GM21381 (cell line): ENCODE data around the gene GAN.
A peak's percentile ranks its signal among the peaks of the same experiment; 100 is the strongest.
"Not testable (repeated sequence)": the region's sequence is repeated elsewhere in the genome, so short reads cannot be mapped to it uniquely, and the experiment has no call there.

ENCODE experiments used
- ATAC-seq: cut with Tn5 transposase; IDR thresholded peaks from one replicate; pipeline ENCODE4 v1.9.1; 2021; ENCODE audit warnings: mild to moderate bottlenecking, moderate library complexity; ENCODE audit not compliant: unreplicated experiment

GAN gene

DNA sequence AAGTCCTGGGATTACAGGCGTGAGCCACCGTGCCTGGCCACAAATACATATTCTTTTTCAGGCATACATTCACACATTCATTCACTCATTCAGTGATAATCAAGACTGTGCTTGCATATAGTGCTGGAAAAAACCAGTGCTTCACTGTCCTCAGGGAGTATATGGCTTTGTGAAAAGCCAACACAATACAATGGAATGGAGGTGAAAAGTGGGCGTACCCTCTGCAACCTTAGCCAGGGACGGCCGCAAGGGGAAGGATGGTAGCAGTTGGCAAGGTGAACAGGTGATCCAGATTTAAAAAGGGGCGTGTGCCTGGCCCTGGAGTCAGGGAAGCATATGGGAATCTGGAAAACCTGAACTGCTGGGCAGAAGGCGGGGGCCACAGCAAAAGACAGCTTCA, 18.1 kb upstream of the GAN start:
- no peak for ATAC-seq

DNA sequence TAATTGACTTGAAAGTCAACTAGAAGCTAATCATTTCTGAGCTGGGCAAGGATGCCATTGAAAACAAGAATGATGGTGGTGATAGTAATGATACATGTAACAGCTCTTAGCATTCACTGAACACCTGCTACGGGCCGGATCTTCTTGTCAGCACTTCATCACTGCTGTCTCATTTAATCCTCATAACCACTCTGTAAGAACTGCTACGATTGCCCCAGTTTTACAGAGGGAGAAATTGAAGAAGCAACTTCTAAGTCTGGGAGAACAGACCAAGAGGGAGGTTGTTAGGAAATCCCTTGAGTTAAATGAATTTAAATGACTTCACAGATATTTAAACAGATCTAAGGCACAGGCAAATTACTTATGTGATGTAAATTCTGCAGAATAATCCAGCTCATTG, 7.0 kb upstream of the GAN start:
- no peak for ATAC-seq

DNA sequence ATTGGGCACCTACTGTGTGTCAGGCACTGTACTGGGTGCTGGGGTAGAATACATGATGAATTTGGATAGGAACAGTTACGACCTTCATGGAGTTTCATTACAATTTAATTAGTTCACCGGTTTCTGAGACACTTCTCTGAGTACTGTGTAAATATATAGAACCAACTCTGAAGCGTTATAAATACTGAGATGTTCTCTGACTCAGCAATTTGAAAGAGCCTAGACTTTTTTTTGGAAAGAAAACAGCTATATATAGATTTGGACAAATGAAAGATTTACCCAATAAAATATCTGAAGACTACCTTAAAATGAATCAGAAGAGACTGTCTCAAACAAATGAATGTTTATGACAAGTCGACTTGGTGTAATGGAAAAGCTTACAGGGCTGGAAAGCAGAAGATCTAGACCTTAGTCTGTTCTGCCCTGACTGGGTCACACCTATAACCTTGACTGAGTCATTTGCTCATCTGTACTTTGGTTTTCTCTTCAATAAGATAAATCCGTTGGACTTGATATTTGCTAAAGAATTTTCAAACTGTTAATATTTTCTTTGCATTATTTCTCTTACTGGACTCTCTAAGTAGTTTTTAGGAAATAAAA, 4.6 kb upstream of the GAN start:
- no peak for ATAC-seq

DNA sequence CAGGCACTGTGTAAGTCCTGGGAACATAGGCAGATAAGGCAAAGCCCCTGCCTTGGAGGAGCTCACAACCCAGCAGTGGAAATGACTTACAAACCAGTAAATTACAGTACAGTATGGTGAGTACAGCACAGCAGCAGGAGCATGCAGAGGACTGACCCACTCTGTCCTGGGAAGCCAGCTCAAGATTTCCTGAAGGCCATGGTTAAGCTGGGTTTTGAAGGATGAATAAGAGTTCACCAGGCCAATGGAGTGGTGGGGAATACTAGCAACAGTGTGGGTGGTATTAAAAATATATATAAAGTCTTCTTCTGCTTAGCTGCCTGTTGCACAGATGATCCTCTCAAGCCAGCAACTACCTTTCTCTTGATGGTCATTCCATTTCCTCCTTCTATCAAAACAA, 3.0 kb upstream of the GAN start:
- ATAC-seq, result no peak

DNA sequence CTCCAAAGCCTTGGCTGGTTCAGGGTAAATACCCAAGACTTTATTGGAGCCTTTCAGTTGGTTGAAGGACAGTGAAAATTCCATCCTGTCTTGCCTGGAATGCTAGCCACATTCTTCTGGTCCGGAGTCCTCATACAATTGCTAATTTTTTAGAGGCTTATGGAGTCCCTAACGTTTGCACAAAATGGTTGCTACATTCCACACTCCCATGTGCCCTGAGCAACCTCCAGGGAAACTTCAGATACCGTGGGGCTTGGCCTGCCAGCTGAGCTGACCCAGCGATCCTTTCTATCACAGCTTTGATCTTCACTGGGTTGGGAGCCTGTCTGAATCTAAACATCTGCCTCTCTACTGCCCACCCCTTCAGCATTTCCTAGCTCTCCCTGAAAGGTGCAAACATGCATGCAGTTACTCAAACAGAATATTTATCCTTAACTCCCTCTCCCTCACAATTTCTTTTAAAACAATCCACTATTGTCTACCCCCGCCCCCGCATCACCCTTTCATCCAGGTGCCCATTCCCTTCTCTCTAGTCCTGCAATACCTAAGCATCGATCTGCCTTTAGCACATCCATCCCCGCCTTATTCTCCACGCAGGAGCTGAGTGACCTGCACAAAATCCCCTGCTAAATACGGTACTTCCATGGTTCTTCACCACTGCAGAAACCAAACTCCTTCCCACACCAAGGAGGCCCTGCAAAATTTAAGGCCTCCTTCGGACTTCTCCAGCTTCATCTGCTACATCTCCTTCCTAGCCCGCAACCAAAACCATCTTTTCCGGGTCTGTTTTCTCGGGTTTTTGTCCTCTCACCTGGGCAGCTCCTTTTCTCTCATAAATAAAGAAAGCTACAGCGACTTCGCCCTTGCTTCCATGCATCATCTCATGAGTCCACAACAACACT, 810 bp upstream of the GAN start:
- ATAC-seq, result no peak

DNA sequence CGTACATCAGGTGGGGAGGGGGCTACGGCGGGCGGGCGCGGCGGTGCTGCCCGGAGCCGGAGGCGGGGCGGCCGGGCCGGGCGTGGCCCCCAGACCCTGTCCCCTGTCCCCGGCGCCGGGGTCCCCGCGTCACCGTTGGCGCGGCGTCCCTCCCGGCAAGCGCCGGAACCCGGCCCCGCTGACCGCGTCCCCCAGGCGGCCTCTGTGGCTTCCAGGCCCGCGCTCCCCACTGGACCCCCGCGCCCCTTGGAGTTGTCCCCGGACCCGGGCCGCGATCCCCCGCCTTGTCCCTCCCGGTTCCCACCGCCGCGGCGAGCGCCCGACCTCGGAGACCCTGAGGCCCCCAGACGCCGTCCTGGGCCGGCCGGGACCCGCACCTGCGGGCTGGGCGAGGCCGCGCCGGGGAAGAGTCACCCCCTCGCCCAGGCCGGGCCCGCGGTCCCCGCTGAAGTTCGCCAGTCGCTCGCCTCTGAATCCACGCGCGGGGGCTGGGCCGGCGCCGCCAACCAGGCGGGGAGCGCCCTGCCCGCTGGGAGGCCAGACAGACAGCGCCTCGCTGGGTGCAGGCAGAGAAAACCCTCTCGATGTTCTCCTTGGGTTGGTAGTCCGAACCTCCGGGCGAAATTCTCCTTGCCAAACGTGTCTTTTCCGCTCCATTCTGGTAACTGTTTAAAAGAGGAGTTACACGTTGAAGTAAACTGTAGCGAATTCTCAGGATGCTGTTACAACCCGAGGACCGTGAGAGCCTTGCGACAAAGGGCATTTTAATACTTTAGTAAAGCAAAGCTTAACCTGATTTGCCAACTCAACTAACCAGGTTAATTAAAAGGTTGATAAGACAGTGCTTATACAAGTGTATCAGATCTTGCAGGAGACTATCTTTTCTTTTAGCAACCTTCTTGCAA, 761 bp downstream of the GAN start:
- peak; percentile 32 for ATAC-seq

DNA sequence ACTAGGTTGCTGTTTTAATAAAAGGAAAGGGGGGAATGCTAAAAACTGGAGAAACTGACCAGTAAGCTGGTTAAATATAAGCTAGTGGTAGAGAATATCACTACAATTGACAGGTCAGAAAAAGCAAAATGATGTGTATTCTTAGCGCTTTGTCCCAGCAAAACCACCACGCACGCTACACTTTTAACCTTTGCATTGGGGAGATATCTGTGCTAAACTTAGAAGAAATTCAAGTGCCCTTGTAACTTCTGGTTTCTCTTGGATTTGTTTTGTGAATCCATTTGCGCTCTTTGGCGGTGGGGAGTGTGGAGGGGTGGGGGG, 1.4 kb downstream of the GAN start:
- ATAC-seq, result no peak

DNA sequence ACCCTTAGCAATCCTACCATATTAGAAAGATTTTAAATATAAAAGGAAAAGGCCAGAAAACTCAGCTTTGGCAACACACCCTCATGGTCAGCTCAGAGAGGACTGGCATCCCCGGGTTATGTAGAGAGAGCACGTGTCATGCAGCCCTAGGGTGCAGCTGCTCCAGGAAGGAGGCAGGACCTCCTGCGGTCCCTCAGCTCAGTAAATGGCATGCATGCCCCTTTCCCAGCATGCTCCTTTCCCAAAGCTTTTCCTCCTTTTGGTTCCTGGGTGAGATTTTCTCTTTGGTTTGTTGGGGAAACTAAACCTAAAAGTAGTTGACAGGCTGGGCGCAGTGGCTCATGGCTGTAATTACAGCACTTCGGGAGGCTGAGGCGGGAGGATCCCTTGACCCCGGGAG, 3.9 kb downstream of the GAN start:
- ATAC-seq, result no peak

DNA sequence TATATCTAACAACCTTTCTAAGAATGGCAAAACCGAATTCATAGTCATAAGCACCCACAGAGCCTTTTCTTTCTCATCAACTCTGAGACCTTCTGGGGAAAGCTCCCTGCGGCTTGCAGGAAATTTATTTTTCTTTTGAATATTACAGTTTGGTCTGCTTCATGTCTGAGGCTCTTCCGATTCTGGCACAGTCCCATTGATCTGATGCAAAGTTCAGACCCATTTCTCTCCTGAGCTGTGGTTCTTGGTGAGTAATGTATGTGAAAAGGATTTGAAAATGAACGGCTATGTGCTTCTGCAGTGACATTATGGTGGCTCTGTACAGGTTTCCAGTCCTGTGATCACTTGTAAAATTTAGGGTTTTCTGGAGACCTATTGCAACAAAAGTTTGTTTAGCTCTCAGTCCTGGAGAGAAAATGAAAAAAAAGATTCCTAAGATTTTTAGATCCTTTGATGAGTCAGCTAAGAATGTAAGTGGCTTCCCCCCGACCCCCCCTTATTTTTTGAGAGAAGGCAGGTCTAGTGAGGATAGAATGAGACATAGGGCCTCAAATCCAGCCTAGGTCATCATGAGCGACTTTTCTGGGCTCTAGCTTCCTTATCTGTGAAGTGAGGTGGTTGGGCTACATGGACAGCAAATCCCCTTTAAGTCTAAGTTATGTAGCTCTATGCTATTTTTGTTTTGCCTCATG, 4.6 kb downstream of the GAN start:
- ATAC-seq, result no peak

DNA sequence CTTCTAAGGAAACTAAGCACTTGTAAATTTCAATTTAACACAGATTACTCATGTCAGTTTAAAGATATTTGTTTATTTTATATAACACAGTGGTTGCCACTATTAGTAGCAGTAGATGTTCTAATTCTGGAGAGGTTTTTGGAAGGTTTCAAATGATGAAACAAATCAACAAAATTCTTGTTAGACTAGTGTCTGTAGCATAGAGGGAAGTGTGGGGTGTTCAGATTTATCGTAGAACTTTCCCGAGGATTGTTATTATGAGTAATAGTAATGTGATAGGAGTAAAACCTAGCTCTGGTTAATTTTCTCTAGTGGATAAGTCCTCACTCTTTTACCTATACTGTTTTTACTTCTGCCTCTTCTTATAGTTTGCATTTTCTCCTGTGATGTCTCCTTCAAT, 6.3 kb downstream of the GAN start:
- no peak for ATAC-seq

DNA sequence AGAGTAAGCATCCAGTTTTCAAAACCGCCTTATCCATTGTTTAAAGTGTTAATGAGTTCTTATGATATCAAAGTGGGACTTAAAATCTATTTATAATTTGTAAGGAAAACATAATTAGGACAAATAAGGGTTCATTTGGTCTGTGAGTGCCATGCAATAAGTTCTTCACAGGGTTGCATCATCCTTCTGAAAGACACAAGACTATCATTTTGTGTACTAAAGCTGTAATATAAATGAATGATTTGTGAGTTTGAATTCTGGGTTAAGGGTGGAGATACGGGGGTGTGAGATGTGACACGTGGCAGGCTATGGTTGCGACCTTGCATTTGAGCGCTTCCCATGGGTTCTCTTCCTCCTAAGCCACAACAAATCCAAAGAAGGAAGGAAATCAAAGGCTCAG, 6.8 kb downstream of the GAN start:
- ATAC-seq, result no peak

DNA sequence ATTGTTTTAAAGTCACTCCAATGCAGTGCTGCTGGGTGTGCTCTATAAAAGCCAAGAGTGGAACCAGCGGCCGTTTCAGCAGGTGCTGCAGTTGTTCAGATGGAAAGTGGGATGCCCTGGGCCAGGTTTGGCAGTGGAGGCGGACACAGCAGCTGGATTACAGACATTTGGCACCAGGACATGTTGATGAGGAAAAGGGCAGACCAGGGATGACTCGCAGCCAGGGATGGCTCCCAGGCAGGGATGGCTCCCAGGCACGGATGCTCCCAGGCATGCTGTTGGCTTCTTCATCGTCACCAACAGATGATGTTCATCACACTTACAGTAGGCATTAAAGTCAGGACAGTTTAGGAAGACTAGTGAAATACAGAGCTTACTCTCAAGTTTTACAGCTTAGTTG, 10.0 kb downstream of the GAN start:
- no peak for ATAC-seq

DNA sequence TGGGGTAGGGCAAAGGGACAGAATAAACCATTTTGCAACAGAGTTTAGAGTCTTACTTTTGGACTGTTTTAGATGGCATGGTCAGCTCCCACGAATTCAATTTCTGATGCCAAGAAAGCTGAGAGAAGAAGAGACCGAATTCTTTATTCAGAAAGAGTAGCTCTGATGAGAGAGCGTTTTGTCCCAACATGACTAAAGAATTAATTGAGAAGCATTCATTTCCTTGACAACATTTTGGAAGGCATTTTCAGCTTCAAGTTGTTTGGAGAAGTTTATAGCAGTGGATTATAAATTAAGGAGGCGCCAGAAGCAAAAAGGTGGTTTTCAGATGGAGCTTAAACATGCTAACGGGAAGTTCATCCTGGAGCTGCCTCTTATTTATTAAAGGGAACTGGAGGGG, 12.2 kb downstream of the GAN start:
- ATAC-seq, result no peak

DNA sequence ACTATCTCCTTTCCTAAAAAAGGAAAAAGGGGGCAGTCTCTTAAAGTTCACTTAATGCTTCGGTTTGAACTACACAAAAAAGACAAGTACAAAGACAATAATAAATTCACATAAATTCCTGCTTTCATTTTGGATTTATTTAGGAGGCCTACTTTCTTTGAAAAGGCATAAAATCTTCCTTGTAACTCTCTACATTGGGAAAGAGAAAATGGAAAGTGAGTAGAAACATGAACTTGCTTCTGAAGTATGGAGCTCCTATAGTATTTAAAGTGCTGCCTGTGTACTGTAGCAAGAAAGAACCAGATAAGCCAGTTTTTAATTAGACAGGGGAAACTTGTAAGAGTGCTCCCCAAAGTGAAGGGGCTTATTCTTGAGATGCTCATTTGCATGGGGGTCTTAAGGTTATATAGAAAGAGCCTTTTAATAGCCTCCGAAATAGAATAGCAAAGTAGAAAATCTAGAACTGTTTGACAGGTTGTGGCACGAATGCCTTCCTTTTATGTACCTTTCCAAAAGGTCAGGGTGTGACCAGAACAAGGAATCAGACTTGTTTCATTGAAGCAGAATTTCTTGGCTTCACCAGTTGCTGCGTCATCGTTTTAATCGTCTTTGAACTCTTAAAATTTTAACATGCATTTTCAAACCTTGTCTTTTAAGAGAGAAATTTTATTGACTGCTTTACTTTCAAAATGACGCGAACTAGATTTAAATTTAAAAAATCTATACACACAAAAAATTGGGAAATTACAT, 12.9 kb downstream of the GAN start:
- ATAC-seq, result no peak

DNA sequence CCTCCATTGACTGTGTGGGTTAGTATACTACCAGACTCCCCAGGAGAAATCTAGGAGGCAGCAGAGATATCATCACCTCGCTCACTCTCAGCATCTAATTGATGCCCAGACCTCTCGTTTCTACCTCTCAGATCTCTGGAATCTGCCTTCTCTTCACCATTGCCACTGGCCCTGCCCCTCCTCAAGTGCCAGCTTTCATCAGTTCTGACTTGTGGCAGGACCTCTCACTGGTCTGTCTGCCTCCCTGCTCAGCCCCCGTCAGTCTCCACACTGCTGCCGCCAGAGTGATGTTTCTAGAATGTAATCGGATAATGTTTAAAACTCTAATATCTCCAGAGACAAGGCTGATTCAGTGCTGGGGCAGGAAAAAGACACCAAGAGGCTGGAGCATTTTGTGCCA, 15.2 kb downstream of the GAN start:
- no peak for ATAC-seq

DNA sequence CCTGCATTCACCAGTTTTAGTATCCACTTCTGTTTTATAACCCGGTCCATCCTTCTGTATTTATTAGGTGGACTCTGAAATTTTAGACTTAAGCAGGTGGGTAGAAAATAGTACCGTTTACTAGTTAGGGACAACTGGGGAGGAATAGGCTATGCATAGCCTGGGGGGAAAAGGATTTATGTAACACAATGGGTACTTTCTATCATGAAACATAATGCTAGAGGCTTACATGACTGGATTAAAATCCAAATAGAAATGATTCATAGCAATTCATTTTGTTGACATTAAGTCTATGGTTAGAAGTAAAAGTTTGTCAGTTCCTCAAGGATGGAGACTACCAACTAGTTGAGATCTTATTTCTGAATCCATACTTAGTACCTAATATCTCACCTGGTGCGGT, 18.6 kb downstream of the GAN start:
- no peak for ATAC-seq

DNA sequence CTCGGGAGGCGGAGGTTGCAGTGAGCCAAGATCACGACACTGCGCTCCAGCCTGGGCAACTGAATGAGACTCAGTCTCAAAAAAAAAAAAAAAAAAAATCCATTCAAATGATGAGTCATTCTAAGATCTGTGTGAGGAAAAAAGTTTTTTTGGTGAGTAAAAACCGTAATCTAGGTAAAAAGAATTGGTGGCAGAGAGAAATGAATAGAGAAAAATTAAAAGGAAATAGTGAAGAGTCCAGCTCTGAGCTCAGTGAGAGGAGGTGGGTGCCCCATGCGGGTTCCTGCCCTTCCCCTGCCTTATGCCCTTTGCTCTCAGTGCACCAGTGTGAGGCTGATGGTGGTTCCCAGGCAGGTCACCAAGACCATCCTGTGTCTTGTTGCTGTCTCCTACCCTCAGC, 20.9 kb downstream of the GAN start:
- no peak for ATAC-seq

DNA sequence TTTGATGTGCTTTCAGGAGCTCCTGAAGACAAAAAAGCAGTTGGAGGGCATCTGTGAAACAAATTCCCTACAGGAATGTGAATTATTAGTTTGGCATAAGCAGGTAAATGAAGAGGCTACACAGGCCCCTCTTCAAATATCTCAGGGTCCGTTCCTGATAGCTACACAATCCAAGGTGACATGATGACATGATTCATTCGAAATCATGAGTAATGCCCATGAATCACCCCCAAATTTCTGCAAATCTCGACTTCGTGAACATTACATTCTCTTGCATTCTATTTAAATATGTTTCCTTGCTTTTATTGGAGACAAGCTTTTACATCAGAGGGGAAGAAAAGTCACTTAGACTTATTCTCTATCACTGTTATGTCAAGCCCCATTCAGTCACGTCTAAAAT, 22.3 kb downstream of the GAN start:
- no peak for ATAC-seq

DNA sequence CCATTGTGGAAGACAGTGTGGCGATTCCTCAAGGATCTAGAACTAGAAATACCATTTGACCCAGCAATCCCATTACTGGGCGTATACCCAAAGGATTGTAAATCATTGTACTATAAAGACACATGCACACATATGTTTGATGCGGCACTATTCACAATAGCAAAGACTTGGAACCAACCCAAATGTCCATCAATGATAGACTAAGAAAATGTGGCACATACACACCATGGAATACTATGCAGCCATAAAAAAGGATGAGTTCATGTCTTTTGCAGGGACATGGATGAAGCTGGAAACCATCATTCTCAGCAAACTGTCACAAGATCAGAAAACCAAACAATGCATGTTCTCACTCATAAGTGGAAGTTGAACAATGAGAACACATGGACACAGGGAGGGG, 30.4 kb downstream of the GAN start:
- not testable (repeated sequence) for ATAC-seq

DNA sequence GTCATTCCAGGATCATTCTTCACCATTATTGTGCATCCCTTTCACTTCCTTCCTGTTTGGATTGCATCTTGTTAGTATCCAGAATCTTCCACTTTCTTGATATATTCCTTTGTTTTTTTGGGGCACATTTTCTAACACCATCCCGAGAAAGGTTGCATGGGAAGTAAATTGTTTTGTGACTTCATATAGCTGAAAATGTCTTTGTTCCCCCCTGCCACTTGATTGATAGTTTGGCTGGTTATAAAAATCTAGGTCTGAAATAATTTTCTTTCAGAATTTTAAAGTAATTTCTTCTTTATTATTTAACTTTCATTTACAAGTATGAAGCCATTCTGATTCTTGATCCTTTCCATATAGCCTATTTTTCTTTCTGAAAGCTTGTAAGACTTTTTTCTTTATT, 32.7 kb downstream of the GAN start:
- ATAC-seq, result no peak
